Loucy (cell line): ENCODE data around the gene RPH3AL.

ENCODE experiments used
- H2AFZ ChIP-seq: fragments of 200-600 bp; sonication (generic); 2 replicates; pipeline ENCODE4 v1.6.0; 2016; ENCODE audit warnings: antibody characterized with exemption, mild to moderate bottlenecking, low read length, moderate library complexity
- H3F3A ChIP-seq: fragments of 200-600 bp; 2 replicates; pipeline ENCODE4 v1.6.0; 2016; ENCODE audit warnings: antibody characterized with exemption, low read depth, mild to moderate bottlenecking
- H3K27me3 ChIP-seq: fragments of 200-600 bp; sonication (generic); 2 replicates; pipeline ENCODE4 v1.6.1; 2014; ENCODE audit warnings: low read length, mild to moderate bottlenecking; ENCODE audit not compliant: insufficient read depth, poor library complexity, severe bottlenecking
- H3K36me3 ChIP-seq: fragments of 200-600 bp; sonication (generic); 2 replicates; pipeline ENCODE4 v1.6.1; 2016; ENCODE audit warnings: low read length; ENCODE audit not compliant: insufficient read depth
- H3K4me1 ChIP-seq: fragments of 200-600 bp; sonication (generic); 2 replicates; pipeline ENCODE4 v1.5.1; 2014; ENCODE audit warnings: low read length, mild to moderate bottlenecking; ENCODE audit not compliant: insufficient read depth, poor library complexity, severe bottlenecking
- H3K4me2 ChIP-seq: fragments of 200-600 bp; sonication (generic); 2 replicates; pipeline ENCODE4 v1.6.0; 2014; ENCODE audit warnings: antibody characterized with exemption, low read length, low read depth, mild to moderate bottlenecking; ENCODE audit not compliant: poor library complexity, severe bottlenecking
- H3K4me3 ChIP-seq: fragments of 200-600 bp; sonication (generic); 2 replicates; pipeline ENCODE4 v1.5.1; 2014; ENCODE audit warnings: low read length, mild to moderate bottlenecking, mixed read lengths; ENCODE audit not compliant: poor library complexity, severe bottlenecking
- H3K79me2 ChIP-seq: fragments of 200-600 bp; sonication (generic); 2 replicates; pipeline ENCODE4 v1.6.1; 2014; ENCODE audit warnings: low read length; ENCODE audit not compliant: insufficient read depth
- H3K9ac ChIP-seq: fragments of 200-600 bp; sonication (generic); 2 replicates; pipeline ENCODE4 v1.6.0; 2014; ENCODE audit warnings: mild to moderate bottlenecking, low read depth, low read length, moderate library complexity; ENCODE audit not compliant: poor library complexity, severe bottlenecking
- H3K9me2 ChIP-seq: fragments of 200-600 bp; sonication (generic); replicated peaks from 2 replicates; pipeline ENCODE4 v1.6.1; 2016; ENCODE audit warnings: low read depth, low read length, mixed read lengths
- H3K9me3 ChIP-seq: fragments of 200-600 bp; sonication (generic); 2 replicates; pipeline ENCODE4 v1.6.1; 2014; ENCODE audit warnings: mild to moderate bottlenecking, antibody characterized with exemption, low read length, low read depth; ENCODE audit not compliant: insufficient read depth
- H4K20me1 ChIP-seq: fragments of 200-600 bp; sonication (generic); 2 replicates; pipeline ENCODE4 v1.6.0; 2014; ENCODE audit warnings: antibody characterized with exemption, low read length, mild to moderate bottlenecking; ENCODE audit not compliant: insufficient read depth, poor library complexity, severe bottlenecking
- CTCF ChIP-seq: fragments of 200-600 bp; sonication (generic); conservative IDR thresholded peaks from 2 replicates; pipeline ENCODE4 v1.5.1; 2014; ENCODE audit warnings: mild to moderate bottlenecking, antibody characterized with exemption, low read length
- EZH2phosphoT487 ChIP-seq: fragments of 200-600 bp; IDR thresholded peaks from 2 replicates; pipeline ENCODE4 v1.6.1; 2018; ENCODE audit warnings: antibody characterized with exemption, mild to moderate bottlenecking, moderate library complexity, borderline replicate concordance

RPH3AL gene

GRCh38 chr17:249236-249993, 103.2 kb downstream of the RPH3AL start:
- Histone ChIP-seq H3K4me2 (no peak overlapping the region), H3F3A (no peaks in the 10 kb centered on the region), H3K79me2 (no peaks in the 10 kb centered on the region), H3K4me1 (peaks cover 4% of the 10 kb centered on the region), H2AFZ (no peak overlapping the region), H3K36me3 (no peaks in the 10 kb centered on the region), H3K27me3 (no peaks in the 10 kb centered on the region), H3K9me3 (no peaks in the 10 kb centered on the region; the same call in 1 of the 2 replicates), H3K9me2 (no peaks in the 10 kb centered on the region), H4K20me1 (no peaks in the 10 kb centered on the region), H3K4me3 (no peak overlapping the region), H3K9ac (no peak overlapping the region)
- TF ChIP-seq CTCF (no peak), EZH2phosphoT487 (no peak)

- no peak overlapping the region for H3K9ac ChIP-seq
- TF ChIP-seq EZH2phosphoT487 (no peak), CTCF (no peak)
- no peak overlapping the region for H3K4me2 ChIP-seq
These were observed 104.0 kb downstream of the RPH3AL start for GRCh38 chr17:248337-249235.

GRCh38 chr17:247767-248166, 104.8 kb downstream of the RPH3AL start:
- Histone ChIP-seq H3K9me3 (no peaks in the 10 kb centered on the region; the same call in 1 of the 2 replicates), H3K9ac (no peak overlapping the region), H3K79me2 (no peaks in the 10 kb centered on the region), H3K27me3 (no peaks in the 10 kb centered on the region), H3K9me2 (no peaks in the 10 kb centered on the region), H3K4me1 (peaks cover 4% of the 10 kb centered on the region), H3K36me3 (no peaks in the 10 kb centered on the region), H3F3A (peaks cover 6% of the 10 kb centered on the region; the same call in 1 of the 2 replicates), H3K4me3 (no peak overlapping the region), H3K4me2 (no peak overlapping the region), H2AFZ (no peak overlapping the region), H4K20me1 (no peaks in the 10 kb centered on the region)
- TF ChIP-seq EZH2phosphoT487 (no peak), CTCF (no peak)

More at GRCh38 chr17:248337-249235, 104.0 kb downstream of the RPH3AL start:
- Histone ChIP-seq H3K9me2 (no peaks in the 10 kb centered on the region), H3K36me3 (no peaks in the 10 kb centered on the region), H3F3A (peaks cover 6% of the 10 kb centered on the region; the same call in 1 of the 2 replicates), H3K4me1 (peaks cover 4% of the 10 kb centered on the region), H2AFZ (no peak overlapping the region), H3K79me2 (no peaks in the 10 kb centered on the region), H3K9me3 (no peaks in the 10 kb centered on the region; the same call in 1 of the 2 replicates), H3K27me3 (no peaks in the 10 kb centered on the region), H4K20me1 (no peaks in the 10 kb centered on the region), H3K4me3 (no peak overlapping the region)
